Colonic mucosa (tissue), 4 donors: ENCODE data around the gene MFRP. TPM values are rescaled to one million over a fixed set of nuclear protein-coding genes. Genes with fewer than 3 reads are reported as not detected.

ENCODE experiments used
- DNase-seq: peaks from one replicate; pipeline ENCODE4 v3.0.0-alpha.2; 2020
- H3K27ac ChIP-seq: fragments of 200-600 bp; one replicate; pipeline ENCODE4 v1.8.0; 2021
- H3K27me3 ChIP-seq: fragments of 200-600 bp; one replicate; pipeline ENCODE4 v1.8.0; 2021
- H3K36me3 ChIP-seq: fragments of 200-600 bp; one replicate; pipeline ENCODE4 v1.8.0; 2021
- H3K4me1 ChIP-seq: fragments of 200-600 bp; one replicate; pipeline ENCODE4 v1.8.0; 2021; ENCODE audit warnings: mild to moderate bottlenecking
- H3K4me3 ChIP-seq: fragments of 200-600 bp; one replicate; pipeline ENCODE4 v1.8.0; 2021
- H3K9ac ChIP-seq, 2 donors: one replicate each; pipeline ENCODE4 v1.7.0; 2013; ENCODE audit warnings: control low read depth in 2 of 2, low read depth in 2 of 2, low read length in 2 of 2
- H3K9me3 ChIP-seq: fragments of 200-600 bp; one replicate; pipeline ENCODE4 v1.8.0; 2021
- CTCF ChIP-seq: fragments of 200-600 bp; IDR thresholded peaks from one replicate; pipeline ENCODE4 v1.8.0; 2022; ENCODE audit warnings: antibody characterized with exemption, mild to moderate bottlenecking
- intact Hi-C: fragments of 100-400 bp; cut with DNase I; formaldehyde crosslinking; loops from one replicate; pipeline ENCODE4 v1.14.1; 2022
- total RNA-seq, 2 donors: library from RNA; stranded (reverse); fragmentation: NEBNext Ultra II Directional in 1 of 2; extraction: Animal tissue kit (Norgen Biotek cat#: 25700) in 1 of 2; gene quantifications; one replicate each; pipeline ENCODE4 v1.2.1, GENCODE V29; 2021
- donor health status: healthy.
- donor health status: DM: no; HTN: no; CAD: no.
- donor health status: DM: no; HTN: no; CAD: no.

MFRP gene
- total RNA-seq, 2 donors from 2014 or later, result not detected

- no peak overlapping the region for H3K27ac ChIP-seq
- intact Hi-C loops, result no loop called here
- no peak overlapping the region for H3K4me3 ChIP-seq
- no peak for TF ChIP-seq CTCF
- H3K36me3 ChIP-seq, result no peaks in the 10 kb centered on the region
- no peak for DNase-seq
- no peaks in the 10 kb centered on the region for H3K9me3 ChIP-seq
- H3K4me1 ChIP-seq, result peaks cover 17% of the 10 kb centered on the region
- H3K9ac ChIP-seq, result no peak overlapping the region
- peaks cover 12% of the 10 kb centered on the region for H3K27me3 ChIP-seq
Measured at GRCh38 chr11:119335655-119336543, 10.6 kb downstream of the MFRP start.

- no peak for DNase-seq
- no peak for TF ChIP-seq CTCF
- intact Hi-C loops, result no loop called here
- Histone ChIP-seq H3K27ac (no peak overlapping the region), H3K9ac (peak overlapping the region; percentile 86 to 87), H3K4me1 (peaks cover 12% of the 10 kb centered on the region), H3K36me3 (no peaks in the 10 kb centered on the region), H3K27me3 (peaks cover 7% of the 10 kb centered on the region), H3K9me3 (no peaks in the 10 kb centered on the region), H3K4me3 (peak overlapping the region; percentile 99)
Measured at GRCh38 chr11:119335091-119335654, 11.3 kb downstream of the MFRP start.

GRCh38 chr11:119334174-119334930 is 12.2 kb downstream of the MFRP start, which contains the start of gene RNF26:
Gene RNF26, plus strand, starts transcription at chr11:119334527. Its CDS starts 596 bp downstream, at chr11:119335123.
- Histone ChIP-seq H3K27me3 (no peaks in the 10 kb centered on the region), H3K27ac (peak within 1 kb of the TSS; percentile 65), H3K36me3 (no peaks in the 10 kb centered on the region), H3K4me1 (peaks cover 5% of the 10 kb centered on the region), H3K9ac (peak within 1 kb of the TSS; percentile 86 to 87), H3K9me3 (no peaks in the 10 kb centered on the region), H3K4me3 (peak within 1 kb of the TSS; percentile 99)
- DNase-seq, result peak; percentile 98
- no peak for TF ChIP-seq CTCF
- intact Hi-C loops, result loop anchor here (5.0 kb wide), 1 partner anchor 127 kb away; the partner anchor contains the start of gene CBL

- Histone ChIP-seq H3K36me3 (no peaks in the 10 kb centered on the region), H3K9me3 (no peaks in the 10 kb centered on the region), H3K4me1 (peaks cover 5% of the 10 kb centered on the region), H3K27me3 (no peaks in the 10 kb centered on the region), H3K9ac (no peak overlapping the region), H3K27ac (no peak overlapping the region), H3K4me3 (no peak overlapping the region)
- intact Hi-C loops, result loop anchor here (5.0 kb wide), 1 partner anchor 125 kb away; the partner anchor contains the start of gene CBL
- TF ChIP-seq CTCF, result no peak
- DNase-seq, result no peak
Measured at GRCh38 chr11:119332111-119332765, 14.3 kb downstream of the MFRP start.

- TF ChIP-seq CTCF, result no peak
- Histone ChIP-seq H3K27ac (no peak overlapping the region), H3K36me3 (no peaks in the 10 kb centered on the region), H3K9me3 (no peaks in the 10 kb centered on the region), H3K4me1 (peaks cover 4% of the 10 kb centered on the region), H3K4me3 (no peak overlapping the region), H3K9ac (no peak overlapping the region), H3K27me3 (no peaks in the 10 kb centered on the region)
- no peak for DNase-seq
- intact Hi-C loops, result loop anchor here (5.0 kb wide), 1 partner anchor 123 kb away; the partner anchor contains the start of gene CBL
Measured at GRCh38 chr11:119330237-119330636, 16.3 kb downstream of the MFRP start.
